Globus pallidus (tissue), 1 donor: ENCODE measurements around the gene FRAS1.
"Not testable (repeated sequence)": the region's sequence is repeated elsewhere in the genome, so short reads cannot be mapped to it uniquely, and the experiment has no call there.

Source experiments
- DNase-seq: peaks from one replicate; pipeline ENCODE4 v3.0.0-alpha.2; 2015; ENCODE audit warnings: low spot score

Gene FRAS1

DNA sequence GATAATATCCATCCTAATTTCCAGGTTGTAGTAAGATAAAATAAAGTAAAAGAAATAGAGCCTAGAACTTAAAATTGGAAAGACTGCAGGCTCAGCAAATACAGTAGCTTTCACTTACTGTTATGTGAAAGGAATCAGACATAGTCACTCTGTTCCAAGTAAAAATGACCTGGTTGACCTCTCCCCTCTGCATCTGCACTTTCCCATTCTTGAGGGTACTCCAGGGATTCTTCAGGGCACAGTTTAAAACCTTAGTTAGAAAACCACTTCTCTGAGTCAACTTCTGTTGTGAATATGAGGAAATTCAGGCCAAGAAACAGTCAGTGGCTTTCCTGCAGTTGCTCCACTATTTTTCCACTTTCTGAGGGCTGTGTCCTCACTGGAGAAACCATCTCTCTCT lies 42.9 kb downstream of the FRAS1 start:
- DNase-seq: no peak

DNA sequence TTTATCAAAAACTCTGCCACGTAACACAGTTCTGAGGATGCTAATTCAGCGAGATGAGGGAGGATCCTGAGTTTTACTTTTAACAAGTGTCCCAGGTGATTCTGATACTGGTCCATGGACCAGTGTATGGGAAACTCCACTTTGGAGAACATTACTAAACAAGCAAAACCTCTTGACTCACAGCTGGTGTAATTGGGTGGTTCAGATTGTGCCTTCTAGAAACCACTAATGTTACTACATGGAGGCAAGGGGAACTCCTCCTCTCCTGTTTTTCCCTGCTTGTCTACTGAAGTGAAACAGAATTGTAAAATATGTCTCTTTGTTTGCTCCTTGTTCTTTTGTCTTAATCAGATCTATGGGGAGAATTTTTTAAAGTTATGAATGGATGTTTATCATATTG lies 62.6 kb downstream of the FRAS1 start:
- DNase-seq: no peak

GRCh38 chr4:78120144-78120880 lies 63.2 kb downstream of the FRAS1 start:
- no peak for DNase-seq

GRCh38 chr4:78121338-78121904 lies 64.3 kb downstream of the FRAS1 start:
- no peak for DNase-seq

DNA sequence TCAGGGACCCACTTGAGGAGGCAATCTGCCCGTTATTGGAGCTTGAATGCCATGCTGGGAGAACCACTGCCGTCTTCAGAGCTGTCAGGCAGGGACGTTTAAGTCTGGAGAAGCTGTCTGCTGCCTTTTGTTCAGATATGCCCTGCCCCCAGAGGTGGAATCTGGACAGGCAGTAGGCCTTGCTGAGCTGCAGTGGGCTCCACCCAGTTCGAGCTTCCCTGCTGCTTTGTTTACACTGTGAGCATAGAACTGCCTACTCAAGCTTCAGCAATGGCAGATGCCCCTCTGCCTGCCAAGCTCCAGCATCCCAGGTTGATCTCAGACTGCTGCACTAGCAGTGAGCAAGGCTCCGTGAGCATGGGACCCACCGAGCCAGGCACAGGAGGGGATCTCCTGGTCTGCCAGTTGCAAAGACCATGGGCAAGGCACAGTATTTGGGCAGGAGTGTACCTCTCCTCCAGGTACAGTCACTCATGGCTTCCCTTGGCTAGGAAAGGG lies 68.8 kb downstream of the FRAS1 start:
- DNase-seq: not testable (repeated sequence)

DNA sequence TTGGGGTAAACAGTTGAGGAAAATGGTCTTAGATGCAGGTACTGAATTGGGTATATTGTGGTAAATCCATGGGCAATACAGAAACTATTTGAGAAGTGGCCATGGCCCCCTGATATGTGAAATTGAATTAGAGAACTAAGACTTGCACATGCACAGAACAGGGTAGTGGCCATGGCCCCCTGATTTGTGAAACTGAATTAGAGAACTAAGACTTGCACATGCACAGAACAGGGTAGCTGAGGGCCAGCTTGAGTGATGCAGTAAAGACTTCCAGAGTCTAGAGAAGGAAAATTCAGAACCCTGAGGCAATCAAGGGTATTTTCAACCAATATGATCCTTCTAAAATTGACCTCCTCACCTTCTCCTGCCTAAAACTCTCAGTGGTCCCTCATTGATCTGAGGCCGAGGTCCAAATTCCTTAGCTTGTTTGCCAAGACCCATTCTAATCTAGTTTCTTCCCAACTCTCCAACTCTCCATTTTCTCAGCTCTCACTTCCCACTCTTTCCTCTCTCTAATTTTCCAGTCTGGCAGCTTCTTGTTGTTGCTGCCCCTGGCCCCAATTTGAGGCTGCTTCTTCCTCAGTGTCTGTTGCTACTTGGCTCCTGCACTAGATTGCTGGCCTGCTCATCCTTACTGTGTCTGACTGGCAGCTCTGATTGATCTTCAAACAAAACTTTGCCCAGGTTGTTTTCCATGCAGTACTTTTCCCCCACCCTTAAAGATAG lies 72.4 kb downstream of the FRAS1 start:
- no peak for DNase-seq

- DNase-seq: no peak
Measured at GRCh38 chr4:78131403-78131802, 74.3 kb downstream of the FRAS1 start.

DNA sequence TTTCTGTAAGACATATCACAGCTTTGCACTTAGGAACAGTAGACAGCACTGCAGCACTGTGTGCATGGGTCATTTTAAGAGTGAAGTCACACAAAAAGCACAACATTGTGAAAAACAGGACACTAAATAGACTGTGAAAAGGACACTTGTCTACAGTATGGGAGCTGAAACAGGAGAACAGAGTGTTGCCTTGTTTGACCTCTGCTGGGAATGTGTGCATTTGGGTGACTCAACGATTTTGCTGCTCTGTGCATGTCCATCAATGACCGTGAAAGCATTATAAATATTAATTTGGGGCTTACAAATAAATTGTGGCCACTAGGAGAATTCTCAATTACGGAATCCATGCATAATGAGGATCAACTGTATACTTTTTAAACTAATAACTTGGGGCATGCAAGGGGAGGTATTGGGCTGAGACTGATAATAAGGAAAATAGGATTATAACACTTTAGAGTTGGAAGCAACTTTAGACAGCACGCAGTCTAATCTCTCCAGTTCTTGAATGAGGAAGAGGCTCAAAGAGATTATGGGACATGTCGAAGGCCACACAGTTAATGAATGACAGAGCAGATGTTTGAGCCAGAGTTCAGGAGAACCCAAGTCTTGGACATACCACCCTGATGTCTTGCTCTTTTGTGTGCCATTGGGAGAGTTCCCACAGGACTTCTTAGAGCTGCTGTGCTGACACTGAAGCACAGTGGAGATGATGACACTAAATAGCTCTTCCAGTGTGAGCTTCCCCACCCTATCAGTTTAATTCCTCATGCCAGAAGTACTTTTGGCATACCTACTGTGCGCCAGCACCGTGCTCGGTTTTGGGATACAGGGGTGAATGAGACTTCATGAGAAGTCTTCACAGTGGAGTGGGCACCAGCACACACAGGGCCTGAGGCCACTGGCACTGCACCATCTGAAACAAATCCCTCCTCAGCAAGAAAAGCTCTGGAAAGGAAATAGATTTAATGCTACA lies 79.3 kb downstream of the FRAS1 start:
- no peak for DNase-seq

GRCh38 chr4:78137532-78137931 lies 80.4 kb downstream of the FRAS1 start:
- DNase-seq: no peak

- DNase-seq: no peak
Measured at GRCh38 chr4:78138252-78138651, 81.1 kb downstream of the FRAS1 start.

DNA sequence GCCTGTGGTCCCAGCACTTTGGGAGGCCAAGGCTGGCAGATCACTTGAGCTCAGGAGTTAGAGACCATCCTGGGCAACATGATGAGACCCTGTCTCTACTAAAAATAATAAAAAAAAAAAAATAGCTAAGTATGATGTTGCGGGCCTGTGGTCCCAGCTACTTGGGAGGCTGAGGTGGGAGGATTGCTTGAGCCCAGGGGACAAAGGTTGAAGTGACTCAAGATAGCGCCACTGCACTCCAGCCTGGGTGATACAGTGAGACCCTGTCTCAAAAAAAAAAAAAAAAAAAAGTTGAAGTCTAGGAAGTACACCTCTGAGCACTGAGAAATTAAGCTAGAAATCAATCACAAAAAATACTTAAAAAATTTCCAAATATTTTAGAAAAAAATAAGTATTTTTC lies 86.5 kb downstream of the FRAS1 start:
- DNase-seq: no peak

GRCh38 chr4:78145008-78145407 lies 87.9 kb downstream of the FRAS1 start:
- DNase-seq: no peak

DNA sequence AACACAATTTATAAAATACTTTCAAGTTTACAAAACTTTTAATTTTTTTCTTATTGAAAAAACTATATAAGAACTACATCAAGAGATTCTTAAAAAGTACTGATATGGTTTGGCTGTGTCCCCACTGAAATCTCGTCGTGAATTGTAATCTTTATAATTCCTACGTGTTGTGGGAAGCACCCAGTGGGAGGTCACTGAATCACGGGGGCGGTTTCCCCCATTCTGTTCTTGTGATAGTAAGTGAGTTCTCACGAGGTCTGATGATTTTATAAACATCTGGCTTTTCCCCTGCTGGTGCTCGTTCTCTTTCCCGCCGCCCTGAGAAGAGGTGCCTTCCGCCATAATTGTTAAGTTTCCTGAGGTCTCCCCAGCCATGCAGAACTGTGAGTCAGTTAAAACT lies 88.5 kb downstream of the FRAS1 start:
- no peak for DNase-seq

DNA sequence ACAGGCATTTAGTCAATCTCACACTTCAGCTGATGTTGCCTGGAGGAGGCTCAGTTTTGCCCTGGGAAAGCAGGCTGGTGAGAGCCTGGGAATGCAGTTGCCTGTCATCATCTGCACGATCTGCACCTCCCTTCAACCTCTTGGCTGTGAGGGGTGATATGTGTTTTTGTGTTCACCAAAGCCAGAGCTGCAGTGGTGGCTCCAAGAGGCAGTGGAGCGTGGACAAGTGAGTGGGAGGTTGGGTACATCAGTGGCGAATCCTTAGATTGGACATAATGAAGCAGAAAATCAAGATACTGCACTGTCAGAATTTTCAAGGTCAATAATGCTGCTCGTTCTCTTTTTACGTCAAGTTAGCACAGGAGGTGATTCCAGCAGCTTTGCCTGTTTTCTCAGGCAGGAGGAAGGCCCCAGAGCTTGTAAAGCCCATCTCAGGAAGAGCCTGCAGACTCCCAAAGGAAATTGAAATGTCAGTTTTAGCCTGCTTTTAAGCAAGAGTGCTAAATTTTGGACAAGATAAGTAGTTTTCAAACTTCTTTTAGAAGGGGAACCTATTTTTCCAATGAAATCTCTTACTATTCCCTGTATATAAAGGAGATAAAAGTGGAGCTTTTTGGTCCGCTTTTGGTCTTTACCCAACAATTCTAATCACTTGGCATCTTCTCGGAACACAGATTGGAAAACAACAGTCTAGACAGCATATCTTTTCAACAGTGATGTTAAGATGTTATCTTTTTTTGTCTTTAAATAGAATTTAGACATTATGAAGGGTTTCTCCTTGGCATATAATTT lies 92.8 kb downstream of the FRAS1 start:
- no peak for DNase-seq

- no peak for DNase-seq
Measured at GRCh38 chr4:78150543-78150864, 93.4 kb downstream of the FRAS1 start.

DNA sequence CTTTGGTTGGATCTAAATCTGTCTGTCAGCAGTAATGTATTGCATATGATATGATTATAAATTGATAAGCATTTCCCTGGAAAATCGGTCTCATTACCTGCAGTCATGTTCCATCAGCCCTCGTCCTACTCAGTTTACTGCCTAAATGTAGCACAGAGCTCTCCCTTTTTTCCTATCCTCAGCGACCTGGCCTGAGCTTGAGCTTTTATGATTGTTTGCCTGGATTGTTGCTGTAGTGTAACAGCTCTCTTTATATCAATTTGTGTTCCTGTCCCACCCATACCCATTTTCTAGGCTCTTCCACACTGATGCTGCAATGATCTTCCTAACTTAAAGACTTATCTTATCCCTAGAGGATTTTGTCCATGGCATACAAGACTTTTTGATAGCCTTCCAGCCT lies 95.7 kb downstream of the FRAS1 start:
- DNase-seq: no peak

GRCh38 chr4:78154972-78155590 lies 98.0 kb downstream of the FRAS1 start:
- DNase-seq: no peak

- DNase-seq: no peak
Measured at GRCh38 chr4:78155616-78156105, 98.5 kb downstream of the FRAS1 start.

DNA sequence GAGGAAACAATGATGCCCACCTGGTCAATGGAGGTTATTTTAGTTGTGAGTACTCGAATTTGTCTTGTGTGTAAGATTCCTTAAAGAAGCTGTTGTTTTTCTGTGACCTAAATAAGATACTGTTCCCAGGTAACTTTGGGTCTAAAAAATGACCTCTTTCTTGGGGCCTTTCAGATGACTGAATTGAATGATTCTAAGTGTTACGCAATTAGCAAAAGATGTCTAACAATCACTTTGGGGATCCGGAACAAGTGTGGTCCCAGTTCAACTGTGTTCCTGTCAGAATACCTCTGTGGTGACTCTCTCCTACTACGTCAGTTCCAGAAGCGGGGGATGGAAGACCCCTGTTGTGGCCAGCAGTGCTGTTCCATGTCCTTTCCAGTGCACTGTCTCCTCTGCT lies 99.4 kb downstream of the FRAS1 start:
- no peak for DNase-seq

DNA sequence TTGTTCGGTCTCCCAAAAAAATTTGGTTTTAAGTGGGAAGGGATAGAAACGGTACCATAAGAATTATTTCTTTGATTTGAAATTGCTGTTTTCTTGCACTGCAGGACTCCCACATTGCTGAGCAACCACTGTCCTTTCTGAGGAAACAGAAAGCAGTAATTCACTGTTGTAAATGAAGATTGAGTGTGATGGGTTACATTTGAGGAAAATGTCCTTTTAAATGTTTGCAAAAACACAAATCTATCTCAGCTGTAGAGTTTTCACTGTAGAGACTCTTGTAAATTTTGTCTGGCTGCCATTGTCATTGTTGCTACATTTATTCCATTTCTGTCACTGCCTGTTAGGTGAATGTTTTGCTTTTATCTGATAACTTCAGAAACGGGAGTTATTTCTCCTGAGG lies 105.2 kb downstream of the FRAS1 start:
- DNase-seq: no peak

- no peak for DNase-seq
Measured at GRCh38 chr4:78162821-78163220, 105.7 kb downstream of the FRAS1 start.
